ENCODE measurements around the gene MST1. TPM values are rescaled to one million over a fixed set of nuclear protein-coding genes. Genes with fewer than 3 reads are reported as not detected.

MST1 gene
- total and polyA plus RNA-seq, 5 experiments from 2014 or later = 0.29 to 13.7 (median 1.1) TPM

DNA sequence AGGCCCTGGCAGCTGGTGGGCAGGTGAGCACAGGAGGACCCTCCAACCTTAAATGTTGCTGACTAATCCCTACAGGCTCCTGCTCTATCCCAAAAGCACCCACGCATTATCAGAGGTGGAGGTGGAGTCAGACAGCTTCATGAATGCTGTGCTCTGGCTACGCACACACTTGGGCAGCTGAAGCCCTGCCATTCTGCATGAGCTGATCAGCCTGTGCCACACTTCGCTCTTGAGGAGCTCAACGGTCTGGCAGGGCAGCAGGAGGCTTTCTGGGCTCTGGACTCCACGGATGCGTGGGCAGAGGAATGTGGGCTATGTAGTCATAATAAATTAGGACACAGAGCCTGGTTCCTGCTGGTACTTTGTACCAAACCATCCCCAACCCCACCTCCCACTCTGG, 6.1 kb downstream of the MST1 start:
- H3K36me3 Mint-ChIP-seq = peaks cover 0 to 29% (median 3%) of the 10 kb centered on the region in 3 donors

DNA sequence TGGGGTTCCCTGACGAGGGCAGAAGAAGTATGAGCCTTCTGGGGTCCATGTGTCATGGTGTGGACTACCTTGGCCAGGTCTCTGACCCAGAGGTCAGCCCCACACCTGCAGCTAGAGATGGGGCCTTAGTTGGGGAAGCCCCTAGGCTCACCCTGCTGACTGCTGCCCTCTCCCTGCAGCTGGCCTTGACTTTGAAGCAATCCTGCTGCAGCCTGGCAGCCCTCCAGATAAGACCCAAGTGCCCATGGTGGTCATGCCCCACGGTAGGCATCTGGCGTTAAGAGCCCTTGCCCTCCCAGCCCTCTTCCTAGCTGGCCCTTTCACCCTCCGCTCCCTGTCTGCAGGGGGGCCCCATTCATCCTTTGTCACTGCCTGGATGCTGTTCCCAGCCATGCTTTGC, 7.7 kb downstream of the MST1 start:
- no peak overlapping the region for H3K27ac Mint-ChIP-seq
- H3K4me3 Mint-ChIP-seq = no peak overlapping the region
- H3K9me3 Mint-ChIP-seq = no peaks in the 10 kb centered on the region
- DNase-seq = no peak
- no peak for ATAC-seq
- H3K36me3 Mint-ChIP-seq = peaks cover 0 to 36% (median 3%) of the 10 kb centered on the region in 3 donors
- peaks cover 7 to 25% (median 11%) of the 10 kb centered on the region in 4 donors for H3K4me1 Mint-ChIP-seq
- no peaks in the 10 kb centered on the region for H3K27me3 Mint-ChIP-seq
- POLR2A ChIA-PET = interaction anchor here (0.6 kb wide), 1 partner anchor 10 kb away, joined by 7 read pairs; no protein-coding TSS in a partner anchor

More for the DNA sequence above, 6.1 kb downstream of the MST1 start:
- H3K4me3 Mint-ChIP-seq = no peak overlapping the region
- ATAC-seq (no peak), DNase-seq (no peak)
- H3K27ac Mint-ChIP-seq = no peak overlapping the region
- POLR2A ChIA-PET = no interaction called here
- H3K4me1 Mint-ChIP-seq = peaks cover 7 to 20% (median 13%) of the 10 kb centered on the region in 4 donors
- no peaks in the 10 kb centered on the region for H3K9me3 Mint-ChIP-seq
- no peaks in the 10 kb centered on the region for H3K27me3 Mint-ChIP-seq

DNA sequence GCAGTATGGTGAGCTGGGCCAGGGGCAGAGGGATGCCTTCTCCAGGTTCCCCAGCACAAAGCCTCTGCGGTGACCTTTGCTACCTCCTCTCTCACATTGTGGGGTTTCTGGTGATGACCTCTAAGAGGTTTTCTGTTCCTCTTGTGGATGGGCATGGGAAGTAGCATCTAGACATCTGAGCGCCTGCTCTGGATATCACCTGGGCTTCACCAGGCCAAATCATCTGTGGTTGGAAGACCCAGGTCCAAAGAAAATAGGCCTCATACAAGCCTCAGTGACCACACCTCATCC, 8.1 kb downstream of the MST1 start:
- Mint-ChIP-seq H3K9me3 (no peaks in the 10 kb centered on the region), H3K27me3 (no peaks in the 10 kb centered on the region), H3K36me3 (peaks cover 0 to 37% (median 3%) of the 10 kb centered on the region in 3 donors), H3K4me3 (no peak overlapping the region), H3K27ac (no peak overlapping the region), H3K4me1 (peaks cover 7 to 27% (median 13%) of the 10 kb centered on the region in 4 donors)
- ATAC-seq (no peak), DNase-seq (no peak)
- POLR2A ChIA-PET = no interaction called here

- Mint-ChIP-seq H3K36me3 (peaks cover 0 to 42% (median 3%) of the 10 kb centered on the region in 3 donors), H3K9me3 (no peaks in the 10 kb centered on the region), H3K27ac (peak overlapping the region in 2 of 10 donors; percentile 22 to 65), H3K27me3 (no peaks in the 10 kb centered on the region), H3K4me3 (no peak overlapping the region), H3K4me1 (peaks cover 10 to 31% (median 18%) of the 10 kb centered on the region in 4 donors)
- ATAC-seq (no peak), DNase-seq (no peak)
- POLR2A ChIA-PET = no interaction called here
These were observed 8.6 kb downstream of the MST1 start for GRCh38 chr3:49680493-49681231.

GRCh38 chr3:49675912-49676311, 13.4 kb downstream of the MST1 start:
- peaks cover 0 to 36% (median 0%) of the 10 kb centered on the region in 3 donors for H3K36me3 Mint-ChIP-seq
- peaks cover 23 to 55% (median 48%) of the 10 kb centered on the region in 4 donors for H3K4me1 Mint-ChIP-seq
- no peak for DNase-seq
- no peak for ATAC-seq
- H3K9me3 Mint-ChIP-seq = no peaks in the 10 kb centered on the region
- POLR2A ChIA-PET = interaction anchor here (0.9 to 2.2 kb wide), 5 partner anchors 14 to 136 kb away, joined by 3 to 7 read pairs (median 4); partner anchors contain the start of genes GMPPB and RNF123
- H3K27me3 Mint-ChIP-seq = no peaks in the 10 kb centered on the region
- peak overlapping the region in 7 of 10 donors; percentile 46 to 97 (median 96) for H3K4me3 Mint-ChIP-seq
- H3K27ac Mint-ChIP-seq = peak overlapping the region in 3 of 10 donors; percentile 41 to 79 (median 59)

- Mint-ChIP-seq H3K27ac (peak overlapping the region; percentile 37 to 98 (median 94)), H3K4me1 (peaks cover 17 to 51% (median 43%) of the 10 kb centered on the region in 4 donors), H3K9me3 (no peaks in the 10 kb centered on the region), H3K36me3 (peaks cover 0 to 22% (median 0%) of the 10 kb centered on the region in 3 donors), H3K4me3 (peak overlapping the region; percentile 91 to 98 (median 96)), H3K27me3 (no peaks in the 10 kb centered on the region)
- POLR2A ChIA-PET = interaction anchor here (0.9 to 1.3 kb wide), 4 partner anchors 15 to 134 kb away, joined by 3 to 4 read pairs (median 4); partner anchors contain the start of genes GMPPB, IP6K1 and RNF123
- DNase-seq (peak in 1 of 10 donors; percentile 12), ATAC-seq (peak; percentile 2 to 19)
These were observed 14.7 kb downstream of the MST1 start for GRCh38 chr3:49674497-49674983.

GRCh38 chr3:49673715-49674496, 15.4 kb downstream of the MST1 start, which contains the start of gene APEH:
Gene APEH, plus strand, starts transcription at chr3:49674351. Its CDS starts 51 bp downstream, at chr3:49674402.
- peaks cover 0 to 22% (median 0%) of the 10 kb centered on the region in 3 donors for H3K36me3 Mint-ChIP-seq
- peak within 1 kb of the TSS; percentile 92 to 99 (median 98) for H3K27ac Mint-ChIP-seq
- peak within 1 kb of the TSS; percentile 91 to 98 (median 96) for H3K4me3 Mint-ChIP-seq
- peak; percentile 94 to 99 (median 97) for DNase-seq
- peaks cover 17 to 51% (median 43%) of the 10 kb centered on the region in 4 donors for H3K4me1 Mint-ChIP-seq
- H3K9me3 Mint-ChIP-seq = no peaks in the 10 kb centered on the region
- H3K27me3 Mint-ChIP-seq = no peaks in the 10 kb centered on the region
- ATAC-seq = peak; percentile 83 to 85
- POLR2A ChIA-PET = interaction anchor here (0.8 to 1.4 kb wide), 9 partner anchors 16 to 204 kb away, joined by 3 to 24 read pairs (median 3); partner anchors contain the start of genes AMIGO3, BSN, DAG1 and IP6K1

GRCh38 chr3:49673121-49673714, 16.1 kb downstream of the MST1 start:
- H3K4me3 Mint-ChIP-seq = peak overlapping the region; percentile 91 to 98 (median 96)
- H3K36me3 Mint-ChIP-seq = peaks cover 0 to 15% (median 0%) of the 10 kb centered on the region in 3 donors
- H3K9me3 Mint-ChIP-seq = no peaks in the 10 kb centered on the region
- POLR2A ChIA-PET = interaction anchor here (0.7 to 1.4 kb wide), 10 partner anchors 16 to 417 kb away, joined by 3 to 24 read pairs (median 3); partner anchors contain the start of genes AMIGO3, BSN, DAG1 and IP6K1
- peak overlapping the region; percentile 92 to 99 (median 98) for H3K27ac Mint-ChIP-seq
- ATAC-seq (no peak), DNase-seq (peak in 3 of 10 donors; percentile 5 to 15 (median 12))
- peaks cover 16 to 49% (median 43%) of the 10 kb centered on the region in 4 donors for H3K4me1 Mint-ChIP-seq
- H3K27me3 Mint-ChIP-seq = no peaks in the 10 kb centered on the region

- POLR2A ChIA-PET = interaction anchor here (0.6 to 1.6 kb wide), 8 partner anchors 9 to 426 kb away, joined by 3 to 23 read pairs (median 4); partner anchors contain the start of genes DAG1, IP6K1, MST1 and RNF123
- H3K27ac Mint-ChIP-seq = peak overlapping the region; percentile 43 to 93 (median 86)
- H3K9me3 Mint-ChIP-seq = no peaks in the 10 kb centered on the region
- peaks cover 0 to 8% (median 0%) of the 10 kb centered on the region in 3 donors for H3K36me3 Mint-ChIP-seq
- H3K27me3 Mint-ChIP-seq = no peaks in the 10 kb centered on the region
- ATAC-seq = peak in 1 of 2 donors; percentile 7
- peak; percentile 53 to 84 (median 68) for DNase-seq
- H3K4me3 Mint-ChIP-seq = peak overlapping the region; percentile 19 to 93 (median 80)
- peaks cover 15 to 42% (median 36%) of the 10 kb centered on the region in 4 donors for H3K4me1 Mint-ChIP-seq
These were observed 17.7 kb downstream of the MST1 start for GRCh38 chr3:49671291-49672288.

GRCh38 chr3:49670940-49671290, 18.4 kb downstream of the MST1 start:
- POLR2A ChIA-PET = interaction anchor here (1.6 kb wide), 1 partner anchor 131 kb away, joined by 23 read pairs; no protein-coding TSS in a partner anchor
- ATAC-seq = no peak
- Mint-ChIP-seq H3K36me3 (peaks cover 0 to 5% (median 0%) of the 10 kb centered on the region in 3 donors), H3K4me3 (no peak overlapping the region), H3K27me3 (no peaks in the 10 kb centered on the region), H3K27ac (peak overlapping the region in 3 of 10 donors; percentile 43 to 73 (median 67)), H3K9me3 (no peaks in the 10 kb centered on the region), H3K4me1 (peaks cover 13 to 35% (median 30%) of the 10 kb centered on the region in 4 donors)
- DNase-seq = no peak

DNA sequence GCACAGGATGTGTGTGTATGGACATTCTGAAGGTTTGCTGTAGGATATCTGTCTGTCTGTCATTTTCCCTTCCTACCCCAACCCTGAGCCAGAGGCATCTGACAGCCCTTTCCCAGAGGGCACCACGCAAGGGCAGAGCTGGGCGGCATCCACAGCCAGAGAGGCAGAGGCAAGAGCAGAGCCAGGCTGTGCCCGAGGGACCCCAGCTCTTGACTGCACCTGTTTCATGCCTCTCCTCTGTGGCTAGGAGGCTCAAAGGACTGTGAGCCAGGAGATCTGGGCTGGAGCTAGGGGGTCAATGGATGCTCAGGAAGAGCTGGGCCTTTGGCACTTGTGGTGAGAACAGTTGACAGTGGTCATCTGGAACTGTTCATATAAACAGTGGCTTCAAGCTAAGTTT, 19.9 kb downstream of the MST1 start:
- H3K27ac Mint-ChIP-seq = peak overlapping the region in 3 of 10 donors; percentile 35 to 57 (median 53)
- no peaks in the 10 kb centered on the region for H3K36me3 Mint-ChIP-seq
- ATAC-seq (no peak), DNase-seq (no peak)
- no peaks in the 10 kb centered on the region for H3K9me3 Mint-ChIP-seq
- POLR2A ChIA-PET = interaction anchor here (0.8 kb wide), 1 partner anchor 130 kb away, joined by 3 read pairs; no protein-coding TSS in a partner anchor
- no peaks in the 10 kb centered on the region for H3K27me3 Mint-ChIP-seq
- H3K4me3 Mint-ChIP-seq = no peak overlapping the region
- H3K4me1 Mint-ChIP-seq = peaks cover 7 to 21% (median 16%) of the 10 kb centered on the region in 4 donors

Measured in naive thymus-derived CD8-positive, alpha-beta T cell (primary cell).